ENCODE measurements around the gene HSD11B1. TPM values are rescaled to one million over a fixed set of nuclear protein-coding genes. Genes with fewer than 3 reads are reported as not detected.

Gene HSD11B1
- total and polyA plus RNA-seq, 12 donors: 0.59 to 15.7 (median 3.0) TPM

- Histone ChIP-seq H3K27me3 (no peaks in the 10 kb centered on the region), H3K9me3 (no peaks in the 10 kb centered on the region), H3K4me3 (peak overlapping the region in 2 of 10 donors; percentile 10 to 45), H3K27ac (peak overlapping the region in 9 of 10 donors; percentile 72 to 90 (median 81)), H3K36me3 (peaks cover 0 to 24% (median 0%) of the 10 kb centered on the region in 9 donors), H3K4me1 (peaks cover 8 to 46% (median 22%) of the 10 kb centered on the region in 9 donors)
- intact Hi-C loops (cut with DNase I): no loop called here
- ATAC-seq (peak in 5 of 8 donors; percentile 10 to 31 (median 13)), DNase-seq (no peak)
- 89 to 96% methylated on average over 9 of the region's 9 CpGs for WGBS, 2 donors
- TF ChIP-seq CTCF (IDR thresholded peaks at IDR 0.05): no peak
These were observed 63.7 kb downstream of the HSD11B1 start for GRCh38 chr1:209768354-209768774.

DNA sequence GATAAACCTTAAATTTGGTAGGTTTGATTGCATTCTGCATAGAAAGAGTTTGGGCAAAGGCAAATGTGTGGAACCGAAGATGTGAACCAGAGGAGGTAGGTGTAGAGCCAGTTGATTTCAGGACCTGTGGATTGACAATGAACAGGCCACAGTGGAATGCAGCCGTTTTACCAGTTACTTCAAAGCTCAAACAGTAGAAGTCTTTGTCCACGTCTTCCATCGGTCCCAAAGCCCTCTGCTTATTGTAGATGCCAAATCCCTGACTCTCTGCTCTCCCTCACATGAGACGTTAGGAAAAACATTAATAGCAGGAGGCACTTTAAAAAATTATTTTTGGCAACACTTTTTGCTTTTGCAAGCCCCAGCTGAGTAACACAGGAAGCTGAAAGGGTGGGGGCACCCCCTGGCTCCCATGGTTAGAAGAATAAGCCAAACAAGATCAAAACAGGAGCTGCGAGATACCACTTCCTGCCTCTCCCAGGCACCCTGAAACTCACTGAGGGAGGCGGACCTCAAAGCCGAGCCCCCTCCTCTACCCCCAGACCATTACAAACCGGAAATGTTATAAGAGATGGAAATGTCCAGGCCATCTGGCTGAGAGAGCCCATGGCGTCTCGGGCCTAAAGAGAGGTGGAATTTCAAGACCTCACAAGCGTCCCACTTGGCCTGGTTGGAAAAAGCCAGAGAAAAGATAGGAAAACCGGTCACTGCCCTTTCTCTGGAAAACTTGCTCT, 64.7 kb downstream of the HSD11B1 start:
- Histone ChIP-seq H3K9me3 (no peaks in the 10 kb centered on the region), H3K4me3 (peak overlapping the region in 4 of 10 donors; percentile 1 to 45 (median 16)), H3K27me3 (no peaks in the 10 kb centered on the region), H3K27ac (peak overlapping the region; percentile 56 to 90 (median 80)), H3K4me1 (peaks cover 8 to 48% (median 22%) of the 10 kb centered on the region in 9 donors), H3K36me3 (peaks cover 0 to 16% (median 0%) of the 10 kb centered on the region in 9 donors)
- TF ChIP-seq CTCF (IDR thresholded peaks at IDR 0.05): no peak
- 5 to 9% methylated on average over 13 of the region's 13 CpGs for WGBS, 2 donors
- ATAC-seq (peak; percentile 84 to 93 (median 90)), DNase-seq (peak; percentile 70 to 80)
- intact Hi-C loops (cut with DNase I): no loop called here

DNA sequence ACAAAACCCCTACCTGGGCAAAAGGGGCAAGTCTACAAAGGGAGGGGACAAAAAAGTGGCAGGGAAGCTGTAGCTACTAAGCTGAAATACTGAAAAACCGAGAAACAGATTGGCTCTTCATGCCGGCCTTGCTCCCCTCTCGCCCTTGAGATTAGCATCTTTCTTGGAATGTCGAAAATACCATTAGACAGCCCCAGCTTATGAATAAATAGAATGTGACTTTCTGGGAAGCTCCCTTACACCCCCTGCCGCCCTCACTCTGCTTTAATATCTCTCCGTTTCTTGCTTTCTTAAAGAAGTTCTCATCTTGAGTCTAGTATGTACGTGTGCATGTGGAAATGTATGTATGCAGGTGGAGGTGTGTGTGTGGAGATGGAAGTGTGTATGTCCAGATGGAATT, 65.3 kb downstream of the HSD11B1 start:
- DNase-seq: no peak
- 47 to 65% methylated on average over 7 of the region's 7 CpGs for WGBS, 2 donors
- peaks cover 0 to 19% (median 0%) of the 10 kb centered on the region in 9 donors for H3K36me3 ChIP-seq
- peak in 1 of 9 donors; percentile 11 for TF ChIP-seq CTCF (IDR thresholded peaks at IDR 0.05)
- H3K27ac ChIP-seq: peak overlapping the region; percentile 56 to 90 (median 80)
- intact Hi-C loops (cut with DNase I): no loop called here
- ATAC-seq: no peak
- no peaks in the 10 kb centered on the region for H3K27me3 ChIP-seq
- no peaks in the 10 kb centered on the region for H3K9me3 ChIP-seq
- H3K4me1 ChIP-seq: peaks cover 8 to 54% (median 22%) of the 10 kb centered on the region in 9 donors
- peak overlapping the region in 4 of 10 donors; percentile 1 to 45 (median 16) for H3K4me3 ChIP-seq

- H3K4me3 ChIP-seq: peak overlapping the region in 1 of 10 donors; percentile 45
- peaks cover 8 to 51% (median 22%) of the 10 kb centered on the region in 9 donors for H3K4me1 ChIP-seq
- peaks cover 0 to 21% (median 0%) of the 10 kb centered on the region in 9 donors for H3K36me3 ChIP-seq
- intact Hi-C loops (cut with DNase I): no loop called here
- WGBS, 2 donors: 96 to 97% methylated on average over 17 of the region's 17 CpGs
- no peaks in the 10 kb centered on the region for H3K27me3 ChIP-seq
- TF ChIP-seq CTCF (IDR thresholded peaks at IDR 0.05): no peak
- ATAC-seq: no peak
- H3K9me3 ChIP-seq: no peaks in the 10 kb centered on the region
- no peak for DNase-seq
- no peak overlapping the region for H3K27ac ChIP-seq
These were observed 66.2 kb downstream of the HSD11B1 start for GRCh38 chr1:209770636-209771415.
